Endothelial cell of umbilical vein (primary cell): ENCODE data around the gene BMP8B. TPM values are rescaled to one million over a fixed set of nuclear protein-coding genes. Genes with fewer than 3 reads are reported as not detected.

Experiments
- BruUV-seq: library from RNA; stranded (reverse); fragments of 400-500 nt; replicated peaks from 2 replicates; lab custom pipeline; 2021; lab: Mats Ljungman, UMichigan
- CTCF ChIA-PET: fragments of 300-600, 350-600 bp; sonication (Branson Sonifier 250); formaldehyde crosslinking; loops from one replicate; lab custom pipeline; 2021; ENCODE audit warnings: antibody characterized with exemption, inconsistent platforms; lab: Charles Lee
- POLR2A ChIA-PET: fragments of 300-600, 350-600 bp; sonication (Branson Sonifier 250); formaldehyde crosslinking; loops from one replicate; lab custom pipeline; 2021; ENCODE audit warnings: antibody characterized with exemption, inconsistent platforms; lab: Charles Lee
- DNase-seq: peaks from one replicate; pipeline ENCODE4 v3.0.0-alpha.2; 2011; ENCODE audit warnings: low read depth, low spot score
- FAIRE-seq: peaks from 2 replicates; lab custom pipeline; 2011; peaks lifted over from hg19 to GRCh38; lab: Jason Lieb, UNC
- H2AFZ ChIP-seq: 2 replicates; pipeline ENCODE4 v1.6.0; 2012; ENCODE audit warnings: low read depth, low read length, control low read depth, inconsistent platforms
- H3K27ac ChIP-seq: 2 replicates; pipeline ENCODE4 v1.5.1; 2011; ENCODE audit warnings: low read depth, mild to moderate bottlenecking, control low read depth, low read length, moderate library complexity; ENCODE audit not compliant: insufficient read depth
- H3K27me3 ChIP-seq, 2 experiments: 2 replicates each; pipeline versions ENCODE4 v1.6.0 to v1.6.1; 2011; ENCODE audit warnings: low read length in 2 of 2, mixed read lengths in 1 of 2; ENCODE audit not compliant: control insufficient read depth in 2 of 2, insufficient read depth in 2 of 2
- H3K36me3 ChIP-seq, 2 experiments: 2 replicates in 1 of 2; 3 replicates in 1 of 2; pipeline ENCODE4 v1.5.1; 2011; ENCODE audit warnings: low read length in 2 of 2, mild to moderate bottlenecking in 1 of 2, moderate library complexity in 1 of 2; ENCODE audit not compliant: control insufficient read depth in 2 of 2, insufficient read depth in 2 of 2; ENCODE audit errors: extremely low read depth in 1 of 2
- H3K4me1 ChIP-seq: 3 replicates; pipeline ENCODE4 v1.5.1; 2011; ENCODE audit warnings: mild to moderate bottlenecking, low read length; ENCODE audit not compliant: control insufficient read depth, insufficient read depth; ENCODE audit errors: extremely low read depth
- H3K4me2 ChIP-seq: 2 replicates; pipeline ENCODE4 v1.6.1; 2011; ENCODE audit warnings: low read length, control low read depth, mixed read lengths; ENCODE audit not compliant: insufficient read depth
- H3K4me3 ChIP-seq, 3 experiments: fragments of 200-600 bp in 1 of 3; sonication (generic), shearing (Covaris generic) in 1 of 3; replicated peaks in 1 of 3; 2 replicates each; pipeline ENCODE4 v1.5.1; 2011 to 2016; ENCODE audit warnings: control low read depth in 3 of 3, low read length in 3 of 3, mild to moderate bottlenecking in 2 of 3, inconsistent platforms in 1 of 3, low read depth in 1 of 3, moderate library complexity in 1 of 3; ENCODE audit not compliant: insufficient read depth in 1 of 3
- H3K79me2 ChIP-seq: 2 replicates; pipeline ENCODE4 v1.6.0; 2012; ENCODE audit warnings: low read length, inconsistent platforms; ENCODE audit not compliant: control insufficient read depth, insufficient read depth
- H3K9ac ChIP-seq: replicated peaks from 2 replicates; pipeline ENCODE3; 2011; ENCODE audit warnings: low read length, control low read depth; ENCODE audit not compliant: insufficient read depth; ENCODE audit errors: extremely low read depth
- H3K9me1 ChIP-seq: replicated peaks from 3 replicates; pipeline ENCODE4 v1.6.0; 2011; ENCODE audit warnings: mild to moderate bottlenecking, low read length; ENCODE audit not compliant: control insufficient read depth, insufficient read depth; ENCODE audit errors: extremely low read depth
- H3K9me3 ChIP-seq: replicated peaks from 2 replicates; pipeline ENCODE4 v1.5.1; 2012; ENCODE audit warnings: low read length, inconsistent platforms; ENCODE audit not compliant: control insufficient read depth, insufficient read depth
- H4K20me1 ChIP-seq: replicated peaks from 2 replicates; pipeline ENCODE3; 2011; ENCODE audit warnings: mild to moderate bottlenecking, low read length; ENCODE audit not compliant: control insufficient read depth, insufficient read depth; ENCODE audit errors: extremely low read depth
- EZH2 ChIP-seq: IDR thresholded peaks from 2 replicates; pipeline ENCODE4 v1.6.1; 2012; ENCODE audit warnings: borderline replicate concordance, low read depth, mild to moderate bottlenecking, moderate library complexity, low read length, inconsistent platforms; ENCODE audit not compliant: severe bottlenecking
- FOS ChIP-seq: IDR thresholded peaks from 2 replicates; pipeline ENCODE4 v1.6.1; 2011; ENCODE audit warnings: mild to moderate bottlenecking, low read length, moderate library complexity, borderline replicate concordance; ENCODE audit not compliant: insufficient read depth
- GATA2 ChIP-seq: IDR thresholded peaks from 2 replicates; pipeline ENCODE4 v1.7.0; 2011; ENCODE audit warnings: low read depth, mild to moderate bottlenecking, moderate library complexity, mixed read lengths, low read length; ENCODE audit not compliant: insufficient read length, insufficient read depth
- JUN ChIP-seq: IDR thresholded peaks from 2 replicates; pipeline ENCODE4 v1.6.1; 2011; ENCODE audit warnings: borderline replicate concordance, low read depth; ENCODE audit not compliant: insufficient read length, insufficient read depth
- MYC ChIP-seq: IDR thresholded peaks from one replicate; pipeline ENCODE4 v1.6.1; 2011; ENCODE audit warnings: mild to moderate bottlenecking, low read depth, low read length
- POLR2A ChIP-seq: IDR thresholded peaks from 2 replicates; pipeline ENCODE4 v1.6.1; 2012; ENCODE audit warnings: low read depth, mild to moderate bottlenecking, control low read depth, low read length
- POLR2AphosphoS5 ChIP-seq: IDR thresholded peaks from 2 replicates; pipeline ENCODE4 v1.6.1; 2012; ENCODE audit warnings: low read depth, mild to moderate bottlenecking, control low read depth, low read length, moderate library complexity; ENCODE audit not compliant: insufficient read depth
- dilution Hi-C: fragments of 300-500 bp; cut with MboI; formaldehyde crosslinking; loops from one replicate; pipeline ENCODE4 v1.15.0; 2019; ENCODE audit warnings: low sequenced_read_pairs; ENCODE audit not compliant: extremely low pct_ligation_motif_present
- intact Hi-C: fragments of 100-400 bp; cut with micrococcal nuclease; formaldehyde crosslinking; loops from one replicate; pipeline ENCODE4 v1.10.0; 2022
- polyA plus RNA-seq, 4 experiments: library from polyadenylated mRNA; depleted of rRNA in 3 of 4; stranded (reverse) in 3 of 4; unstranded in 1 of 4; fragments of >200 nt; gene quantifications; 2 replicates each; pipeline versions ENCODE4 v1.2.1 to v1.2.3, GENCODE V29; 2011 to 2012; ENCODE audit warnings: missing spikeins in 1 of 4
- total RNA-seq: library from RNA; stranded (reverse); gene quantifications from 2 replicates; pipeline ENCODE4 v1.2.3, GENCODE V29; 2021
- TF ChIP-seq, protein P1 (sequence below), 2 donors: IDR thresholded peaks; 1 replicate in 1 of 2; 2 replicates in 1 of 2; pipeline ENCODE4 v1.5.1; 2011; ENCODE audit warnings: low read length in 2 of 2, mild to moderate bottlenecking in 2 of 2, moderate library complexity in 2 of 2, control low read depth in 1 of 2, inconsistent platforms in 1 of 2, low read depth in 1 of 2; ENCODE audit not compliant: insufficient read depth in 1 of 2; ENCODE audit errors: extremely low read depth in 1 of 2
- TF ChIP-seq, protein P2 (sequence below): IDR thresholded peaks from 2 replicates; pipeline ENCODE4 v1.6.1; 2011; ENCODE audit not compliant: insufficient read depth, insufficient read length

BMP8B gene
- total and polyA plus RNA-seq, 2 donors (not counting 3 experiments of a cell fraction or from before 2014, with no cell fraction given) = 0.07 TPM; not detected in 1

DNA sequence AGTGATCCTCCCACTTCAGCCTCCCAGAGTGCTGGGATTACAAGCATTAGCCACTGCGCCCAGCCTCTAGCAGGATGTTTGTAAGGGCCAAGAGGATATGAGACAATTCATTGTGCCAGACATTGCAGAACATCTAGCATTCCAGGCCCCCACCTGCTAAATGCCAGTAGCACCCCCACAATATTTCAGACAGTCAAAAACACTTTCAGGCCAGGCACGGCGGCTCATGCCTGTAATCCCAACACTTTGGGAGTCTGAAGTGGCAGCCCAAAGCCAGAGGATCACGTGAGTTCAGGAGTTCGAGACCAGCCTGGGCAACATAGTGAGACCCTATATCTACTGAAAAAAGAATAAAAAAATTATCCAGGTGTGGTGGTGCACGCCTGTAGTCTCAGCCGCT, 37.1 kb downstream of the BMP8B start:
- Histone ChIP-seq H3K4me3 (no peak overlapping the region), H3K27ac (no peak overlapping the region), H3K4me1 (no peaks in the 10 kb centered on the region), H3K9ac (no peak overlapping the region), H3K4me2 (no peak overlapping the region), H3K27me3 (no peaks in the 10 kb centered on the region), H3K9me3 (no peaks in the 10 kb centered on the region), H3K36me3 (peaks cover 15 to 47% of the 10 kb centered on the region in 2 experiments), H3K79me2 (no peaks in the 10 kb centered on the region), H4K20me1 (no peaks in the 10 kb centered on the region), H3K9me1 (no peaks in the 10 kb centered on the region), H2AFZ (no peak overlapping the region)
- ChIA-PET CTCF (no interaction called here), POLR2A (no interaction called here)
- FAIRE-seq = no peak
- no peak for DNase-seq
- intact Hi-C loops = no loop called here
- no TSS peak for BruUV-seq
- dilution Hi-C loops = no loop called here
- TF ChIP-seq, protein P1, sequence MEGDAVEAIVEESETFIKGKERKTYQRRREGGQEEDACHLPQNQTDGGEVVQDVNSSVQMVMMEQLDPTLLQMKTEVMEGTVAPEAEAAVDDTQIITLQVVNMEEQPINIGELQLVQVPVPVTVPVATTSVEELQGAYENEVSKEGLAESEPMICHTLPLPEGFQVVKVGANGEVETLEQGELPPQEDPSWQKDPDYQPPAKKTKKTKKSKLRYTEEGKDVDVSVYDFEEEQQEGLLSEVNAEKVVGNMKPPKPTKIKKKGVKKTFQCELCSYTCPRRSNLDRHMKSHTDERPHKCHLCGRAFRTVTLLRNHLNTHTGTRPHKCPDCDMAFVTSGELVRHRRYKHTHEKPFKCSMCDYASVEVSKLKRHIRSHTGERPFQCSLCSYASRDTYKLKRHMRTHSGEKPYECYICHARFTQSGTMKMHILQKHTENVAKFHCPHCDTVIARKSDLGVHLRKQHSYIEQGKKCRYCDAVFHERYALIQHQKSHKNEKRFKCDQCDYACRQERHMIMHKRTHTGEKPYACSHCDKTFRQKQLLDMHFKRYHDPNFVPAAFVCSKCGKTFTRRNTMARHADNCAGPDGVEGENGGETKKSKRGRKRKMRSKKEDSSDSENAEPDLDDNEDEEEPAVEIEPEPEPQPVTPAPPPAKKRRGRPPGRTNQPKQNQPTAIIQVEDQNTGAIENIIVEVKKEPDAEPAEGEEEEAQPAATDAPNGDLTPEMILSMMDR (IDR thresholded peaks at IDR 0.05; ENCODE audit: extremely low read depth in 1 of 2, insufficient read depth in 1 of 2, low read depth in 1 of 2, low read length in 2 of 2) = no peak
- TF ChIP-seq, protein P2, sequence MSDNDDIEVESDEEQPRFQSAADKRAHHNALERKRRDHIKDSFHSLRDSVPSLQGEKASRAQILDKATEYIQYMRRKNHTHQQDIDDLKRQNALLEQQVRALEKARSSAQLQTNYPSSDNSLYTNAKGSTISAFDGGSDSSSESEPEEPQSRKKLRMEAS = no peak
- TF ChIP-seq POLR2AphosphoS5 (no peak), JUN (no peak), GATA2 (no peak), FOS (no peak), EZH2 (no peak), POLR2A (no peak), MYC (no peak)
